Activated CD8-positive, alpha-beta memory T cell treated with anti-CD3 and anti-CD28 coated beads for 48 hours (primary cell): ENCODE results near the gene ST6GAL1.
"Not testable (repeated sequence)": the region's sequence is repeated elsewhere in the genome, so short reads cannot be mapped to it uniquely, and the experiment has no call there.

Experiments used
- DNase-seq, 3 experiments: peaks; one replicate each; pipeline ENCODE4 v3.0.0-alpha.2; 2020; ENCODE audit warnings: low read depth in 2 of 3, low spot score in 2 of 3

Gene ST6GAL1

GRCh38 chr3:186991470-186991869 lies 61.1 kb downstream of the ST6GAL1 start:
- no peak for DNase-seq

DNA sequence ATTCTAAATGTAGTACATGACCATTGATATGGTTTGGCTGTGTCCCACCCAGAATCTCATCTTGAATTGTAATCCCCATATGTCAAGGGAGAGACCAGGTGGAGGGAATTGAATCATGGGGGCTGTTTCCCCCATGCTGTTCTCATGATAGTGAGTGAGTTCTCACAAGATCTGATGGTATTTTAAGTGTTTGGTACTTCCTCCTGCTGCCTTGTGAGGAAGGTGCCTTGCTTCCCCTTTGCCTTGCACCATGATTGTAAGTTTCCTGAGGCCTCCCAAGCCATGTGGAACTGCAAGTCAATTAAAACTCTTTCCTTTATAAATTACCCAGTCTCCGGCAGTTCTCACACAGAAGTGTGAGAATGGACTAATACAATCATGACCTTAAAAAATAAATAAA lies 61.8 kb downstream of the ST6GAL1 start:
- not testable (repeated sequence) for DNase-seq

GRCh38 chr3:186993210-186993782 lies 63.0 kb downstream of the ST6GAL1 start:
- DNase-seq, result no peak

- no peak for DNase-seq
Measured at GRCh38 chr3:186994000-186994955, 64.0 kb downstream of the ST6GAL1 start.

DNA sequence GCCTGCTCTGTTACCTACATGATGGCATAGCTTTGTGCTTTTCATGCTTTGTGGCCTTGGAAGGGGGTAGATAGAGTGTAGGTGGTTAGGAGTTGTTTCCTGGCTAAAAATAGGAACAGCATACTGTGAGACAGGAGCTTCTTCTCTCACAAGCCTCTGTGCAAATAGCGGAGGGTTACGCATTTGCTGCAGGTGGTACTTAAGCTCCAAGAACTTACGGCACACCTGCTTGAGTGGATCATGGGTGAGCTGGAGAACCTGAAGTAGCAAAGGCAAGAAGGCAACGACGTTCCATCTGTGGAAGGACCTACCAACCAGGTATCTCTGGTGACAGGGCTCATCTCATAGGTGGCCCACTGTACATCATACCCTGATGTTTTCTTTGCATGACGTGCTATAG lies 66.0 kb downstream of the ST6GAL1 start:
- no peak for DNase-seq

GRCh38 chr3:186997061-186997460 lies 66.7 kb downstream of the ST6GAL1 start:
- DNase-seq, result no peak

GRCh38 chr3:186997473-186997939 lies 67.2 kb downstream of the ST6GAL1 start:
- no peak for DNase-seq

DNA sequence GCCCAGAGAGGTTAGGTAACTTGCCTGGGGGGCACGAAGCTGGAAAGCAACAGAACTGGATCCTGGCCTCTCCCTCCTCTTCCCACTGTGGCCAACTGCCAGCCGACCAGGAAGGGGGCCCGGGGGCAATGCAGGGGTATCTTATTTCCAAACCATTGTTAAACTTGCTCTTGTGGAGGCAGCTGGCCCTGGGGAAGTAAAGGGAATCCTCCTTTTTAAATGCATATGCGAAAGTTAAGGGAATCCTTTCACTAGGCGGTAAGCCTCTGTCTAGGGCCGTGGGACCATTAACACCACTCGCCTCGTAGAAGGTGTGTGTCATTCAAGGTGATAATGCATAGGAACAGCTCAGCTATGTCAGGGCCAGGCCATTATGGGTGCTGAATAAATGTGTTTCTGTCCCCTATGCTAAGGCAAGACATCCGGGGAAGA lies 68.6 kb downstream of the ST6GAL1 start:
- no peak for DNase-seq

GRCh38 chr3:187000711-187001151 lies 70.4 kb downstream of the ST6GAL1 start:
- no peak for DNase-seq

- no peak for DNase-seq
Measured at GRCh38 chr3:187002915-187003314, 72.6 kb downstream of the ST6GAL1 start.

- DNase-seq, result no peak
Measured at GRCh38 chr3:187005827-187006481, 75.6 kb downstream of the ST6GAL1 start.

GRCh38 chr3:187006864-187007630 lies 76.7 kb downstream of the ST6GAL1 start:
- DNase-seq, result no peak

DNA sequence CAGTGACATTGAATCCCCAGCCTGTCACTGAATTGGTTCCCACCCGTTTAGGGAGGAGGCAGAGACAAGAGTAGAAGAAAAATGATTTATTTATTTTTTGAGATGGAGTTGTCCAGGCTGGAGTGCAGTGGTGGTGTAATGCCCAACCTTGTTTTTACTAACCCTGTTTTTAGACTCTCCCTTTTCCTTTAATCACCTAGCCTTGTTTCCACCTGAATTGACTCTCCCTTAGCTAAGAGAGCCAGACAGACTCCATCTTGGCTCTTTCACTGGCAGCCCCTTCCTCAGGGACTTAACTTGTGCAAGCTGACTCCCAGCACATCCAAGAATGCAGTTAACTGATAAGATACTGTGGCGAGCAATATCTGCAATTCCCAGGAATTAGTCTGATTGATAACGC lies 80.1 kb downstream of the ST6GAL1 start:
- not testable (repeated sequence) for DNase-seq

GRCh38 chr3:187011915-187012314 lies 81.6 kb downstream of the ST6GAL1 start:
- no peak for DNase-seq

DNA sequence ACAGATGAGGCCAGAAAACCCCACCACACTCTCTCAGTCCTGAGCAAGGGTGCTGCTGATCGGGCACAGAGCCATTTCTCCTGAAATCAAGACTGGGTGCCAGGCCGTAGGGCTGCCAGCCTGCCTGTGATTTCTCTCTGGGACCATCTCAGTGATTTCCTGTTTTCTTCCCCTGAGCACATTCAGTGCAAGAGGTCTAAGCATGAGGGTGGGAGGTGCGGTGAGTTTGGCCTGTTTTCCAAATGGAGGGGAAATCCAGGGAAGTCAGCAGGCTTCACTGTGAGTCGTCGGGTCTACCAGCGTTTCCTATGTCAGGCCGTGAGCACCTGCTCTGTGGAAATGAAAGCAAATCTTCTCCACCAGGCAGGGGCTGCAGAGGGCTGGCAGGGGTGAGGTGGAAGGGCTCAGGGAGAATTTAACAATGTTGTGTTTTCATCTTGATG lies 82.3 kb downstream of the ST6GAL1 start:
- no peak for DNase-seq

DNA sequence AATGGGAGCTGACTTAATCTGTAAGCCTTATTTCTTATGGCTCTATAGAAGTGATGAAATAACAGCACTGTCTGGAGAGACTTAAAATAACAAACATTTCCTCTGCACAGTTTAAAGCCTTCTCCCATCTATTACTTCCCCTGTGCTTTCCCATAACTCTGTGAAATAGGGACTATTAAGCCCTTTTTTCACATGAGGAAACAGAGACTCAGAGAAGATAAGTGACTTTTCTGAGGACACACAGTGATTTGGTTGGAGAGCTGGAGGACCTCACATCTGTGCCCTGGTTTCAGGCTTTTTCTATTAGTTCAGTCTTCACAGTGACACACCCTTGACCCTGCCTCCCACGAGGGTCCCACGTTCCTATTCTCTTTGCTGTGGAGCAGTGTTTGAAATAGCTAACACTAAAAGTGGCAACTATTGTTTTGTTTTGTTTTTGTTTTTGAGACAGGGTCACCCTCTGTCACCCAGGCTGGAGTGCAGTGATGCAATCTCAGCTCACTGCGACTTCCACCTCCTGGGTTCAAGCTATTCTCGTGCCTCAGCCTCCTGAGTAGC lies 82.9 kb downstream of the ST6GAL1 start:
- no peak for DNase-seq

DNA sequence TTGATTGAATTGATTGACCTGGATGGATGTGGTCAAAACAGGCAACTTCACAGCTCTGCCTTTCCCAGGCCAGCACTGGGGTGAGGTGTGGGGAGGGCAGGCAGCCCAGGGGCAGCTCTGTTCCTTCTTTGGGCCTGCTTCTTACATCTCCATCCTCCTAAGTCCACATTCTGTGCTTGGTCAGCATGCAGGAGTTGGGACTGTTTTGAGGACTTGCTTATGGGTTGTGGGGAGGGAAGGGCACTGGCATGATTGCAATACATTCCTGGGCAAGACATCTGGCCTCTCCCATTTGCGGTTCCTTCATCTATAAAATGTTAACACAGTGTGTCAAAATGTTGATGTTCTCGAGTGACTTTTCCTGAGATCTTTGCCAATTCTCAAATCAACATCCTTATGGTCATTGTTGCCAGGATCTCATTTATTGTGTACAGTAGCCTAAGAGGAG lies 84.1 kb downstream of the ST6GAL1 start:
- no peak for DNase-seq

- no peak for DNase-seq
Measured at GRCh38 chr3:187015903-187016638, 85.7 kb downstream of the ST6GAL1 start.

DNA sequence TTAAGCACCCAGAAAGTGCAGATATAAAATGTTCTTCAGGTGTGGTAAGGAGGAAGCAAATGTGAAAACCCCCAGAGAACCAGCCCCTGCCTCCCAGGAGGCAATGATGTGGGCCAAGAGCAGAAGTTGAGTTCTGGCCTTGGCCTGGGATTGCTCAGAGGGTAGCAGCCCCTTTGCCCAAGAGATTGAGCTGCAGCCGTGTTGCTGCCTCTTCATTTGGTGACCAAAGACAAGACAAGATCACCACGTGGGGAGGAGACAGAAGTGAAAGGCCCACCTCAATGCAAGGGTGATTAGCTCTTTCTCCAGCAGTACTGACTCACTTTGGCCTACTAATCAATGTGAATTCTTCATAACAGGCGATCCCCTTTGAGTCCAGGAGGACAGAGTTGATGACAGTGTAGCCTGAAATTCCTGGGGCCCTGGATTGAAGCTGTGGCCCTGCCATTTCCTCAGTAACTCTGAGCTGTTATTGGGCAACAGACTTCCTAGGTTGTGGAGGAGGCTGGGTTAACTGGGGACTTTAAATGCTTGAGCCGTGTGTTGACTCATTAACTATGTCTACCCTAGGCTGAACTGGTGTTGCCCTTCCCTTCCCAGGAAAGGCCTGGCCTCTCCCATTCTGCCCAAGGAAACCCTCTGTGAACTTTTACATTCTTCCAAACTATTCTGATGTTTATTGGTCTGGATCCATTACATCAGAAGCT lies 86.5 kb downstream of the ST6GAL1 start:
- DNase-seq, result no peak
